Breast epithelium (tissue), 4 donors: Measurements from ENCODE around the gene TSTD1. TPM values are rescaled to one million over a fixed set of nuclear protein-coding genes. Genes with fewer than 3 reads are reported as not detected.
A peak's percentile ranks its signal among the peaks of the same experiment; 100 is the strongest.

Source experiments
- DNase-seq, 2 donors: peaks; one replicate each; pipeline ENCODE4 v3.0.0-alpha.2; 2019; ENCODE audit warnings: low spot score in 2 of 2
- H3K27ac ChIP-seq, 2 donors: fragments of 200-600 bp; sonication (generic) in 1 of 2; one replicate each; pipeline ENCODE4 v1.5.1; 2016 to 2019; ENCODE audit warnings: mild to moderate bottlenecking in 1 of 2
- H3K27me3 ChIP-seq, 2 donors: fragments of 200-600 bp; sonication (generic) in 1 of 2; one replicate each; pipeline versions ENCODE4 v1.5.1 to v1.6.0; 2017 to 2019; ENCODE audit warnings: control low read depth in 1 of 2, mild to moderate bottlenecking in 1 of 2
- H3K36me3 ChIP-seq: fragments of 200-600 bp; one replicate; pipeline ENCODE4 v1.5.1; 2019
- H3K4me1 ChIP-seq, 2 donors: fragments of 200-600 bp; sonication (generic); one replicate each; pipeline ENCODE4 v1.5.1; 2016 to 2019; ENCODE audit warnings: control low read depth in 1 of 2
- H3K4me3 ChIP-seq, 3 donors: fragments of 200-600 bp; sonication (generic); 1 replicate in 2 of 3; 2 replicates in 1 of 3; pipeline ENCODE4 v1.5.1; 2016 to 2019; ENCODE audit warnings: mild to moderate bottlenecking in 3 of 3, moderate library complexity in 2 of 3
- H3K9me3 ChIP-seq, 2 donors: fragments of 200-600 bp; sonication (generic) in 1 of 2; one replicate each; pipeline ENCODE4 v1.5.1; 2016 to 2019; ENCODE audit warnings: control low read depth in 1 of 2
- POLR2A ChIP-seq: fragments of 450-650 bp; IDR thresholded peaks from one replicate; pipeline ENCODE4 v1.6.1; 2016; ENCODE audit warnings: antibody characterized with exemption, mild to moderate bottlenecking, moderate library complexity
- POLR2AphosphoS5 ChIP-seq, 3 donors: sonication (generic); formaldehyde crosslinking; IDR thresholded peaks; one replicate each; pipeline ENCODE4 v1.6.1; 2017; ENCODE audit warnings: antibody characterized with exemption in 3 of 3
- intact Hi-C: fragments of 100-400 bp; cut with DNase I; formaldehyde crosslinking; loops from one replicate; pipeline ENCODE4 v1.15.1; 2023; ENCODE audit warnings: low total_unique reads
- total RNA-seq, 3 donors: library from RNA; depleted of rRNA; stranded (reverse); fragments of >200 nt; gene quantifications; one replicate each; pipeline ENCODE4 v1.1.0, GENCODE V29; 2016
- TF ChIP-seq, protein P1 (sequence below), 3 donors: fragments of 450-650 bp; IDR thresholded peaks; one replicate each; pipeline ENCODE4 v1.5.1; 2016 to 2017; ENCODE audit warnings: antibody characterized with exemption in 3 of 3, mild to moderate bottlenecking in 3 of 3, moderate library complexity in 3 of 3

Gene TSTD1
- total RNA-seq, 3 donors from 2014 or later: 57.3 to 217 (median 109) TPM

DNA sequence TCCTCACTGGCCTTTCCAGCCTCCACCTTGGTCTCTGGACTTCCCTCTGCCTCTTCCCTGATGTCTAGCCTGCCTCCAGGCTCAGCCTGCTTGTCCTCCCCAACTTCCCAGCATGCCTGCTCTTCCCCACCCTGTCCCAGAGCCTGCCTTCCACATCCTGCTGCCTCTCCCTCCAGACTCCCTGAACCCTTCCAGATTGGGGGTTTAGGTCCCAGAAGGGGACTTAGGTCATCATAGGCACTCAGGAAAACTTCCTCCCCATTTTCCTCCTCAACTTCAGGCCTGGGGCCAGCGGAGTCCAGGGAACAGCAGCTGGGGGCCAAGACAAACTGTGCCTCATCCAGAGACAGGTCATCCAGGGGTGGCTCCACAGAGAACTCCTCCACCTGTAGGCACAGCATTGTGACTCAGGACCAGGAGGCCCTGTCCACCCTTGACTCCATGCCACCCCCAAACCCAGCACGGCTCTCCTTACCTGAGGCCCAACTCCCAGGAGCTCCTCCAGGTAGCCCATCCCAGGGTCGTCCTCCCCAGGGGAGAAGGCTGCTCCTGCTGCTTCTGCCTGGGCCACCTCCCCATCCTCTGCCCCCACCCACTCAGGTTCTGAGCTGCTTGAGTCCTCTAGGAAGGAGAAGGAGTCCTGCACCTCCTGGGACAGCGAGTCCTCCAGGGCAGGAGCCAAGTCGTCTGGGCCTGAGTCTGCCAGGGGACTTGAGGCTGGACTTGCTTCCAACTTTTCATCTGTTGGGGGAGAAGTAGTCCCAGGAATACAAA, 10.4 kb upstream of the TSTD1 start:
- no peak for DNase-seq
- TF ChIP-seq, protein P1, sequence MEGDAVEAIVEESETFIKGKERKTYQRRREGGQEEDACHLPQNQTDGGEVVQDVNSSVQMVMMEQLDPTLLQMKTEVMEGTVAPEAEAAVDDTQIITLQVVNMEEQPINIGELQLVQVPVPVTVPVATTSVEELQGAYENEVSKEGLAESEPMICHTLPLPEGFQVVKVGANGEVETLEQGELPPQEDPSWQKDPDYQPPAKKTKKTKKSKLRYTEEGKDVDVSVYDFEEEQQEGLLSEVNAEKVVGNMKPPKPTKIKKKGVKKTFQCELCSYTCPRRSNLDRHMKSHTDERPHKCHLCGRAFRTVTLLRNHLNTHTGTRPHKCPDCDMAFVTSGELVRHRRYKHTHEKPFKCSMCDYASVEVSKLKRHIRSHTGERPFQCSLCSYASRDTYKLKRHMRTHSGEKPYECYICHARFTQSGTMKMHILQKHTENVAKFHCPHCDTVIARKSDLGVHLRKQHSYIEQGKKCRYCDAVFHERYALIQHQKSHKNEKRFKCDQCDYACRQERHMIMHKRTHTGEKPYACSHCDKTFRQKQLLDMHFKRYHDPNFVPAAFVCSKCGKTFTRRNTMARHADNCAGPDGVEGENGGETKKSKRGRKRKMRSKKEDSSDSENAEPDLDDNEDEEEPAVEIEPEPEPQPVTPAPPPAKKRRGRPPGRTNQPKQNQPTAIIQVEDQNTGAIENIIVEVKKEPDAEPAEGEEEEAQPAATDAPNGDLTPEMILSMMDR (IDR thresholded peaks at IDR 0.05): no peak
- TF ChIP-seq POLR2AphosphoS5 (IDR thresholded peaks at IDR 0.05) (no peak), POLR2A (no peak)
- Histone ChIP-seq H3K4me1 (no peaks in the 10 kb centered on the region), H3K9me3 (no peaks in the 10 kb centered on the region), H3K27me3 (no peaks in the 10 kb centered on the region), H3K27ac (no peak overlapping the region), H3K36me3 (no peaks in the 10 kb centered on the region), H3K4me3 (no peak overlapping the region)
- intact Hi-C loops: no loop called here

GRCh38 chr1:161047436-161048420, 9.0 kb upstream of the TSTD1 start:
- H3K27ac ChIP-seq: no peak overlapping the region
- no peak for DNase-seq
- H3K9me3 ChIP-seq: no peaks in the 10 kb centered on the region
- intact Hi-C loops: no loop called here
- H3K4me1 ChIP-seq: no peaks in the 10 kb centered on the region
- no peaks in the 10 kb centered on the region for H3K27me3 ChIP-seq
- no peak overlapping the region for H3K4me3 ChIP-seq
- no peaks in the 10 kb centered on the region for H3K36me3 ChIP-seq
- TF ChIP-seq, protein P1 (IDR thresholded peaks at IDR 0.05): no peak
- no peak for TF ChIP-seq POLR2AphosphoS5 (IDR thresholded peaks at IDR 0.05)
- no peak for TF ChIP-seq POLR2A

- Histone ChIP-seq H3K36me3 (no peaks in the 10 kb centered on the region), H3K9me3 (no peaks in the 10 kb centered on the region), H3K27ac (peak overlapping the region; percentile 91 to 96), H3K4me3 (peak overlapping the region; percentile 81 to 94 (median 92)), H3K4me1 (no peaks in the 10 kb centered on the region), H3K27me3 (no peaks in the 10 kb centered on the region)
- intact Hi-C loops: no loop called here
- no peak for DNase-seq
- TF ChIP-seq POLR2AphosphoS5 (IDR thresholded peaks at IDR 0.05): no peak
- TF ChIP-seq, protein P1 (IDR thresholded peaks at IDR 0.05): no peak
- no peak for TF ChIP-seq POLR2A
Observed at GRCh38 chr1:161046605-161047228, 8.0 kb upstream of the TSTD1 start.

GRCh38 chr1:161045736-161046604, 7.2 kb upstream of the TSTD1 start, which contains the start of gene USF1:
Gene USF1, minus strand, starts transcription at chr1:161045977. Its CDS starts 2,702 bp downstream, at chr1:161043275.
- Histone ChIP-seq H3K4me3 (peak within 1 kb of the TSS; percentile 81 to 94 (median 92)), H3K27me3 (no peaks in the 10 kb centered on the region), H3K27ac (peak within 1 kb of the TSS; percentile 91 to 96), H3K36me3 (no peaks in the 10 kb centered on the region), H3K4me1 (no peaks in the 10 kb centered on the region), H3K9me3 (no peaks in the 10 kb centered on the region)
- peak; percentile 93 to 95 for DNase-seq
- intact Hi-C loops: no loop called here
- TF ChIP-seq POLR2A (peak; percentile 71), POLR2AphosphoS5 (IDR thresholded peaks at IDR 0.05) (peak; percentile 61 to 96 (median 88))
- TF ChIP-seq, protein P1 (IDR thresholded peaks at IDR 0.05): peak in 1 of 3 donors; percentile 7
